GM12878 (cell line): ENCODE measurements around the gene MCOLN2. TPM values are rescaled to one million over a fixed set of nuclear protein-coding genes. Genes with fewer than 3 reads are reported as not detected.

ENCODE experiments used
- ATF7 ChIP-seq: fragments of 450-650 bp; IDR thresholded peaks from 2 replicates; pipeline ENCODE4 v1.6.1; 2016; ENCODE audit warnings: low read depth, mild to moderate bottlenecking
- BHLHE40 ChIP-seq, 2 experiments: fragments of 450-650 bp in 1 of 2; IDR thresholded peaks; 2 replicates each; pipeline ENCODE4 v1.6.1; 2011 to 2017; ENCODE audit warnings: low read depth in 2 of 2, borderline replicate concordance in 1 of 2, improper control_type of control experiment in 1 of 2, low read length in 1 of 2, mild to moderate bottlenecking in 1 of 2
- HDAC2 ChIP-seq: fragments of 200-600 bp; sonication (generic); IDR thresholded peaks from 2 replicates; pipeline ENCODE4 v1.6.1; 2017
- IKZF2 ChIP-seq, 2 experiments: fragments of 450-650 bp; IDR thresholded peaks; 2 replicates each; pipeline ENCODE4 v1.6.1; 2017; ENCODE audit warnings: mild to moderate bottlenecking in 2 of 2, moderate library complexity in 2 of 2
- PML ChIP-seq: IDR thresholded peaks from 2 replicates; pipeline ENCODE4 v1.6.1; 2012; ENCODE audit warnings: low read length, inconsistent platforms
- POU2F2 ChIP-seq: IDR thresholded peaks from 3 replicates; pipeline ENCODE4 v1.6.1; 2011; ENCODE audit warnings: low read depth, mild to moderate bottlenecking, low read length, borderline replicate concordance
- RAD21 ChIP-seq: IDR thresholded peaks from 2 replicates; pipeline ENCODE4 v1.6.1; 2011; ENCODE audit warnings: mild to moderate bottlenecking, low read depth, low read length, moderate library complexity; ENCODE audit not compliant: insufficient read depth
- RUNX3 ChIP-seq: IDR thresholded peaks from 2 replicates; pipeline ENCODE4 v1.6.1; 2012; ENCODE audit warnings: low read length, inconsistent platforms
- SP1 ChIP-seq: IDR thresholded peaks from one replicate; pipeline ENCODE4 v1.6.1; 2011; ENCODE audit warnings: low read depth, low read length
- SPI1 ChIP-seq: IDR thresholded peaks from 2 replicates; pipeline ENCODE4 v1.6.1; 2011; ENCODE audit warnings: low read depth, mild to moderate bottlenecking, low read length, moderate library complexity, borderline replicate concordance; ENCODE audit not compliant: insufficient read depth
- TARDBP ChIP-seq: IDR thresholded peaks from 2 replicates; pipeline ENCODE4 v1.6.1; 2016; ENCODE audit warnings: borderline replicate concordance
- YY1 ChIP-seq: IDR thresholded peaks from 2 replicates; pipeline ENCODE4 v1.6.1; 2011; ENCODE audit warnings: low read depth, mild to moderate bottlenecking, low read length
- polyA plus RNA-seq, 11 experiments: library from polyadenylated mRNA; depleted of rRNA in 4 of 11; unstranded in 6 of 11; stranded (reverse) in 5 of 11; fragments of >200 nt; fragmentation: Nextera tagmentation in 4 of 11; fragmentation: Illumina TruSeq in 1 of 11; extraction: Ambion mirVana in 4 of 11; extraction: Trizol in 1 of 11; gene quantifications; 1 replicate in 1 of 11; 2 replicates in 10 of 11; pipeline versions ENCODE4 v1.2.1 to v1.2.3, GENCODE V29; 2011 to 2016; ENCODE audit warnings: inconsistent platforms in 2 of 11, missing spikeins in 2 of 11, low read depth in 1 of 11
- total RNA-seq, 4 experiments: library from RNA; depleted of rRNA in 3 of 4; stranded (reverse); fragments of >200 nt in 3 of 4; fragmentation: Illumina TruSeq in 1 of 4; extraction: Trizol in 1 of 4; gene quantifications; 2 replicates each; pipeline versions ENCODE4 v1.2.1 to v1.2.3, GENCODE V29; 2013 to 2021
- TF ChIP-seq, protein P1 (sequence below): fragments of 450-650 bp; IDR thresholded peaks from 2 replicates; pipeline ENCODE4 v1.6.1; 2017; ENCODE audit warnings: mild to moderate bottlenecking, moderate library complexity
- TF ChIP-seq, protein P2 (sequence below), 3 experiments: IDR thresholded peaks in 2 of 3; conservative IDR thresholded peaks in 1 of 3; 2 replicates each; pipeline ENCODE4 v1.5.1; 2011; ENCODE audit warnings: low read depth in 3 of 3, low read length in 3 of 3, mild to moderate bottlenecking in 3 of 3, control low read depth in 2 of 3, moderate library complexity in 2 of 3, inconsistent platforms in 1 of 3, mixed read lengths in 1 of 3; ENCODE audit not compliant: control insufficient read depth in 2 of 3, insufficient read depth in 1 of 3; ENCODE audit errors: extremely low read depth in 1 of 3
- TF ChIP-seq, protein P3 (sequence below): IDR thresholded peaks from 2 replicates; pipeline ENCODE4 v1.6.1; 2011; ENCODE audit warnings: mild to moderate bottlenecking, low read depth, low read length, moderate library complexity; ENCODE audit not compliant: insufficient replicate concordance
- TF ChIP-seq, protein P4 (sequence below): IDR thresholded peaks from 2 replicates; pipeline ENCODE4 v1.6.1; 2012; ENCODE audit warnings: low read depth, low read length, improper control_type of control experiment
- TF ChIP-seq, protein P5 (sequence below): fragments of 450-650 bp; IDR thresholded peaks from 2 replicates; pipeline ENCODE4 v1.6.1; 2017; ENCODE audit warnings: low read depth, mild to moderate bottlenecking, moderate library complexity
- TF ChIP-seq, protein P6 (sequence below): fragments of 450-650 bp; IDR thresholded peaks from 2 replicates; pipeline ENCODE4 v1.6.1; 2016; ENCODE audit warnings: mild to moderate bottlenecking

MCOLN2 gene
- total and polyA plus RNA-seq, 10 of the 15 experiments (the other 5 are each of a cell fraction or from before 2014, with no cell fraction given): 25.9 to 233 (median 109) TPM

DNA sequence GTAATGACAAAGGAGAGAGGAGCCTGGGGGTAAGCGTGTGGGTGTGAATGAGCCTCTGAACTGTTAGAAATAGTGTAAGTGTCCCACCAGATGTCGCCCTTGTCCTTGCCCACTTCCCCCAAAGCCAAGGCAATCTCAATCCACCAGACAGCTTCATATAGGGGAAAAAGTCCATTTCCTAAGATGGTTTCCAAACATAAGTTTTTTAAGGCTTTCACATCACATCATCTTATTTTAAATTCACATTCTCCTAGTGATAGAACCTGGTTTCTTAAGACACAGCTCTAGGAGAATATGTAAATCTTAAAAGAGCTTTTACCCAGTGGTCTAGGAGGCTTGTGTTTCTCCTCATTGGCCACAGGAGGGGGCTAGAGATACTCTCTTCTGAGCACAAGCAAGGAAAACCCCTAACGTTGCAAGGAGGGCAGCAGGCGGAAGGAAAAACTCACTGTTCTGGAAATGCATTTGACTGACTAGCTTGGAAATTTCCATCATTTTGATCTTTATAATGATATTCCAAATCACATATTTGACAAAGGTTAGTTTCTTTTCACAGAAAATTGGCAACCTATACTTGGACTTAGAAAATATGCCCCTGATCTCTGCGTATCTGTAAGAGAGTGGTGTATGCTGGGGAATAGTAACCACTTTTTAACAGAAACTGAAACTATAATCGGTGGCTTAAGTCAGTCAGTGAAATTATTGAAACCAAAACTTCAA, 52.0 kb downstream of the MCOLN2 start (continued):
- TF ChIP-seq, protein P1, sequence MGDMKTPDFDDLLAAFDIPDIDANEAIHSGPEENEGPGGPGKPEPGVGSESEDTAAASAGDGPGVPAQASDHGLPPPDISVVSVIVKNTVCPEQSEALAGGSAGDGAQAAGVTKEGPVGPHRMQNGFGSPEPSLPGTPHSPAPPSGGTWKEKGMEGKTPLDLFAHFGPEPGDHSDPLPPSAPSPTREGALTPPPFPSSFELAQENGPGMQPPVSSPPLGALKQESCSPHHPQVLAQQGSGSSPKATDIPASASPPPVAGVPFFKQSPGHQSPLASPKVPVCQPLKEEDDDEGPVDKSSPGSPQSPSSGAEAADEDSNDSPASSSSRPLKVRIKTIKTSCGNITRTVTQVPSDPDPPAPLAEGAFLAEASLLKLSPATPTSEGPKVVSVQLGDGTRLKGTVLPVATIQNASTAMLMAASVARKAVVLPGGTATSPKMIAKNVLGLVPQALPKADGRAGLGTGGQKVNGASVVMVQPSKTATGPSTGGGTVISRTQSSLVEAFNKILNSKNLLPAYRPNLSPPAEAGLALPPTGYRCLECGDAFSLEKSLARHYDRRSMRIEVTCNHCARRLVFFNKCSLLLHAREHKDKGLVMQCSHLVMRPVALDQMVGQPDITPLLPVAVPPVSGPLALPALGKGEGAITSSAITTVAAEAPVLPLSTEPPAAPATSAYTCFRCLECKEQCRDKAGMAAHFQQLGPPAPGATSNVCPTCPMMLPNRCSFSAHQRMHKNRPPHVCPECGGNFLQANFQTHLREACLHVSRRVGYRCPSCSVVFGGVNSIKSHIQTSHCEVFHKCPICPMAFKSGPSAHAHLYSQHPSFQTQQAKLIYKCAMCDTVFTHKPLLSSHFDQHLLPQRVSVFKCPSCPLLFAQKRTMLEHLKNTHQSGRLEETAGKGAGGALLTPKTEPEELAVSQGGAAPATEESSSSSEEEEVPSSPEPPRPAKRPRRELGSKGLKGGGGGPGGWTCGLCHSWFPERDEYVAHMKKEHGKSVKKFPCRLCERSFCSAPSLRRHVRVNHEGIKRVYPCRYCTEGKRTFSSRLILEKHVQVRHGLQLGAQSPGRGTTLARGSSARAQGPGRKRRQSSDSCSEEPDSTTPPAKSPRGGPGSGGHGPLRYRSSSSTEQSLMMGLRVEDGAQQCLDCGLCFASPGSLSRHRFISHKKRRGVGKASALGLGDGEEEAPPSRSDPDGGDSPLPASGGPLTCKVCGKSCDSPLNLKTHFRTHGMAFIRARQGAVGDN: peak; percentile 64; the same call in 1 of the 2 replicates
- TF ChIP-seq, protein P2, sequence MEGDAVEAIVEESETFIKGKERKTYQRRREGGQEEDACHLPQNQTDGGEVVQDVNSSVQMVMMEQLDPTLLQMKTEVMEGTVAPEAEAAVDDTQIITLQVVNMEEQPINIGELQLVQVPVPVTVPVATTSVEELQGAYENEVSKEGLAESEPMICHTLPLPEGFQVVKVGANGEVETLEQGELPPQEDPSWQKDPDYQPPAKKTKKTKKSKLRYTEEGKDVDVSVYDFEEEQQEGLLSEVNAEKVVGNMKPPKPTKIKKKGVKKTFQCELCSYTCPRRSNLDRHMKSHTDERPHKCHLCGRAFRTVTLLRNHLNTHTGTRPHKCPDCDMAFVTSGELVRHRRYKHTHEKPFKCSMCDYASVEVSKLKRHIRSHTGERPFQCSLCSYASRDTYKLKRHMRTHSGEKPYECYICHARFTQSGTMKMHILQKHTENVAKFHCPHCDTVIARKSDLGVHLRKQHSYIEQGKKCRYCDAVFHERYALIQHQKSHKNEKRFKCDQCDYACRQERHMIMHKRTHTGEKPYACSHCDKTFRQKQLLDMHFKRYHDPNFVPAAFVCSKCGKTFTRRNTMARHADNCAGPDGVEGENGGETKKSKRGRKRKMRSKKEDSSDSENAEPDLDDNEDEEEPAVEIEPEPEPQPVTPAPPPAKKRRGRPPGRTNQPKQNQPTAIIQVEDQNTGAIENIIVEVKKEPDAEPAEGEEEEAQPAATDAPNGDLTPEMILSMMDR (IDR thresholded peaks at IDR 0.05 in 2 of 3, conservative IDR thresholded peaks at IDR 0.05 in 1 of 3; ENCODE audit: control insufficient read depth in 2 of 3, extremely low read depth in 1 of 3, insufficient read depth in 1 of 3, low read depth in 3 of 3, low read length in 3 of 3): peak; percentile 78 to 86 (median 84)
- TF ChIP-seq ATF7 (peak; percentile 66), YY1 (peak; percentile 63), RUNX3 (peak; percentile 77), SPI1 (peak; percentile 10; the same call in 1 of the 2 replicates), POU2F2 (peak; percentile 5; the same call in 1 of the 3 replicates), SP1 (peak; percentile 12), HDAC2 (0 out of 2 replicates have a peak, but pooled peaks have one; percentile 49), IKZF2 (IDR thresholded peaks at IDR 0.05) (peak; percentile 62 to 65; a peak in 3 of 4 replicates), RAD21 (peak; percentile 92), BHLHE40 (IDR thresholded peaks at IDR 0.05; ENCODE audit: borderline replicate concordance in 1 of 2, low read depth in 2 of 2, low read length in 1 of 2) (peak in 1 of 2 experiments; percentile 56; a peak in 1 of 4 replicates), PML (no peak; the same call in 1 of the 2 replicates), TARDBP (0 out of 2 replicates have a peak, but pooled peaks have one; percentile 27)
- TF ChIP-seq, protein P3, sequence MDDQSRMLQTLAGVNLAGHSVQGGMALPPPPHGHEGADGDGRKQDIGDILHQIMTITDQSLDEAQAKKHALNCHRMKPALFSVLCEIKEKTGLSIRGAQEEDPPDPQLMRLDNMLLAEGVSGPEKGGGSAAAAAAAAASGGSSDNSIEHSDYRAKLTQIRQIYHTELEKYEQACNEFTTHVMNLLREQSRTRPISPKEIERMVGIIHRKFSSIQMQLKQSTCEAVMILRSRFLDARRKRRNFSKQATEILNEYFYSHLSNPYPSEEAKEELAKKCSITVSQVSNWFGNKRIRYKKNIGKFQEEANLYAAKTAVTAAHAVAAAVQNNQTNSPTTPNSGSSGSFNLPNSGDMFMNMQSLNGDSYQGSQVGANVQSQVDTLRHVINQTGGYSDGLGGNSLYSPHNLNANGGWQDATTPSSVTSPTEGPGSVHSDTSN: no peak
- TF ChIP-seq, protein P4, sequence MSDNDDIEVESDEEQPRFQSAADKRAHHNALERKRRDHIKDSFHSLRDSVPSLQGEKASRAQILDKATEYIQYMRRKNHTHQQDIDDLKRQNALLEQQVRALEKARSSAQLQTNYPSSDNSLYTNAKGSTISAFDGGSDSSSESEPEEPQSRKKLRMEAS: no peak
- TF ChIP-seq, protein P5, sequence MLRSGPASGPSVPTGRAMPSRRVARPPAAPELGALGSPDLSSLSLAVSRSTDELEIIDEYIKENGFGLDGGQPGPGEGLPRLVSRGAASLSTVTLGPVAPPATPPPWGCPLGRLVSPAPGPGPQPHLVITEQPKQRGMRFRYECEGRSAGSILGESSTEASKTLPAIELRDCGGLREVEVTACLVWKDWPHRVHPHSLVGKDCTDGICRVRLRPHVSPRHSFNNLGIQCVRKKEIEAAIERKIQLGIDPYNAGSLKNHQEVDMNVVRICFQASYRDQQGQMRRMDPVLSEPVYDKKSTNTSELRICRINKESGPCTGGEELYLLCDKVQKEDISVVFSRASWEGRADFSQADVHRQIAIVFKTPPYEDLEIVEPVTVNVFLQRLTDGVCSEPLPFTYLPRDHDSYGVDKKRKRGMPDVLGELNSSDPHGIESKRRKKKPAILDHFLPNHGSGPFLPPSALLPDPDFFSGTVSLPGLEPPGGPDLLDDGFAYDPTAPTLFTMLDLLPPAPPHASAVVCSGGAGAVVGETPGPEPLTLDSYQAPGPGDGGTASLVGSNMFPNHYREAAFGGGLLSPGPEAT: peak; percentile 97
- TF ChIP-seq, protein P6, sequence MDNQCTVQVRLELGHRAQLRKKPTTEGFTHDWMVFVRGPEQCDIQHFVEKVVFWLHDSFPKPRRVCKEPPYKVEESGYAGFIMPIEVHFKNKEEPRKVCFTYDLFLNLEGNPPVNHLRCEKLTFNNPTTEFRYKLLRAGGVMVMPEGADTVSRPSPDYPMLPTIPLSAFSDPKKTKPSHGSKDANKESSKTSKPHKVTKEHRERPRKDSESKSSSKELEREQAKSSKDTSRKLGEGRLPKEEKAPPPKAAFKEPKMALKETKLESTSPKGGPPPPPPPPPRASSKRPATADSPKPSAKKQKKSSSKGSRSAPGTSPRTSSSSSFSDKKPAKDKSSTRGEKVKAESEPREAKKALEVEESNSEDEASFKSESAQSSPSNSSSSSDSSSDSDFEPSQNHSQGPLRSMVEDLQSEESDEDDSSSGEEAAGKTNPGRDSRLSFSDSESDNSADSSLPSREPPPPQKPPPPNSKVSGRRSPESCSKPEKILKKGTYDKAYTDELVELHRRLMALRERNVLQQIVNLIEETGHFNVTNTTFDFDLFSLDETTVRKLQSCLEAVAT: peak; percentile 57
